ENCODE data around the gene COX7A1. TPM values are rescaled to one million over a fixed set of nuclear protein-coding genes. Genes with fewer than 3 reads are reported as not detected.
"Not testable (repeated sequence)": the region's sequence is repeated elsewhere in the genome, so short reads cannot be mapped to it uniquely, and the experiment has no call there.

The COX7A1 gene
- total RNA-seq: 3,311 TPM
- long read RNA-seq, transcript COX7A1-203 (3 exons, 464 nt): minor isoform, 29 of 1,412 reads
- long read RNA-seq, transcript COX7A1-204 (4 exons, 211 nt): minor isoform, 11 of 1,412 reads
- long read RNA-seq, transcript COX7A1-201 (4 exons, 762 nt): major isoform, 1,213 of 1,412 reads
- long read RNA-seq, partial matches to known transcripts: 22 of 1,412 reads
- long read RNA-seq, other reads (novel, unspliced or antisense): 137 of 1,412 reads

DNA sequence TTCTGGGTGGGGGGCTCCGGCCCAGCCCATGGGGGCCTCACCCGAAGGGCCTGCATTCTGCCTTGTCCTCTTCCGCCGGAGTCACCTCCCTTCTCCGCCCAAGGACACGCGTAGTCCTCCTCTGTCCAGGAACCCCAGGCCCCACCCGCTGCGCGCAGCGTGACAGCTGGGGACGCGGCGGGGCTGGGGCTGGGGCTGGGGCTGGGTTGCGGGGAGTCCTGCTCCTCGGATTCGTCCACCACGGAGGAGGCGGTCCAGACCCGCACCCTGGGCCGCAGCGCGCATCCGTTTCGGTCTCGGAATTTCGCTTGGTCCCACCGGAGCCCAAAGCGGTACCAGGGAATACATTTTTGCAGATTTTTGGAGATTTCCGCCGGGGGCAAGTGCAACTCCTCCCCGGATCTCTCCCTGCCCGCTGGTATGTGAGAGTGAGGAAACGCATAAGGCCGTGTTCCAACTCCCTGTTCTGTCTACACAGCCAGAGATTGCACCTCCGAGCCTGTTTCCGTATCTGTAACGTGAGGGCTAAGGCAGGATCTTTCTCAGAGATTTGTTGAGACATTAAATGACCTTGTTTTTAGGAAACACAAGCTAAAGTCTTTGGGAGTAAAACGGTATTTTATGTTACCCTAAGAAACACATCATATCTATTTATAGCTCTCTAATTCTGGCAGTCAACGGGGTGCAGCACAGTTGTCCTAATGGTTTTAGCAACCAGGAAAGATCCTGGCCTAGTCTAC is at the start of gene COX7A1:
COX7A1 (minus strand) TSS at position 96 of the 740 bp plus-strand sequence; CDS start at position 56, 40 bp downstream.
- ATAC-seq (ENCODE audit: poor library complexity): peak; percentile 92
- peak; percentile 89 for DNase-seq
- intact Hi-C loops (cut with DNase I): no loop called here

GRCh38 chr19:36201684-36202083 is 49.4 kb upstream of the COX7A1 start:
- DNase-seq: no peak
- ATAC-seq (ENCODE audit: poor library complexity): no peak
- intact Hi-C loops (cut with DNase I): no loop called here

DNA sequence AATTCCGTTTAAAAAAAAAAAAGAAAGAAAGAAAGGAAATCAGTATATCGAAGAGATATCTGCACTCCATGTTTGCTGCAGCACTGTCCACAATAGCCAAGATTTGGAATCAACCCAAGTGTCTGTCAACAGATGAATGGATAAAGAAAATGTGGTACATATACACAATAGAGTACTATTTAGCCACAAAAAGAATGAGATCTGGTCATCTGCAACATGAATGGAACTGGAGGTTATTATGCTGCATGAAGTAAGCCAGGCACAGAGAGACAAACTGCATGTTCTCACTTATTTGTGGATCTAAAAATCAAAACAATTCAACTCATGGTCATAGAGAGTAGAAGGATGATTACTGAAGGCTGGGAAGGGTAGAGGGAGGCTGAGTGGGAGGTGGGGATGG is 45.9 kb upstream of the COX7A1 start:
- intact Hi-C loops (cut with DNase I): no loop called here
- DNase-seq (no peak), ATAC-seq (ENCODE audit: poor library complexity) (no peak)

GRCh38 chr19:36196249-36196648 is 44.0 kb upstream of the COX7A1 start:
- DNase-seq (no peak), ATAC-seq (ENCODE audit: poor library complexity) (no peak)
- intact Hi-C loops (cut with DNase I): no loop called here

- ATAC-seq (ENCODE audit: poor library complexity); DNase-seq; intact Hi-C loops (cut with DNase I): not testable (repeated sequence)
These were observed 34.5 kb upstream of the COX7A1 start for GRCh38 chr19:36186722-36187121.

DNA sequence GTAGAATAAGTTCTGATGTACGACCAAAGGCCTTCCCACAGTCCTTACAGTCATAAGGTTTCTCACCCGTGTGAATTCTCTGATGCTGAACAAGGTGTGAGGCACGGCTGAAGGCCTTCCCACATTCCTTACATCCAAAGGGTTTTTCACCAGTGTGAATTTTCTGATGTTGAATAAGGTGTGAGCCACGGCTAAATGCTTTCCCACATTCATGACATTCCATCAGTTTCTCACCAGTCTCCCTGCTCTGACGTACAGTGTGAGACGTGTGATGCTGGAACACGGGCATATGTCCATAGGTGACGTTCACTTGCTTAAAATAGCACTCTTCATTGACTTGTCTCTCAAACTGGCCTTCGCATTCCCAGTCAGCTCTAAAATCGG is 31.0 kb upstream of the COX7A1 start:
- peak; percentile 94 for ATAC-seq (ENCODE audit: poor library complexity)
- intact Hi-C loops (cut with DNase I): no loop called here

DNA sequence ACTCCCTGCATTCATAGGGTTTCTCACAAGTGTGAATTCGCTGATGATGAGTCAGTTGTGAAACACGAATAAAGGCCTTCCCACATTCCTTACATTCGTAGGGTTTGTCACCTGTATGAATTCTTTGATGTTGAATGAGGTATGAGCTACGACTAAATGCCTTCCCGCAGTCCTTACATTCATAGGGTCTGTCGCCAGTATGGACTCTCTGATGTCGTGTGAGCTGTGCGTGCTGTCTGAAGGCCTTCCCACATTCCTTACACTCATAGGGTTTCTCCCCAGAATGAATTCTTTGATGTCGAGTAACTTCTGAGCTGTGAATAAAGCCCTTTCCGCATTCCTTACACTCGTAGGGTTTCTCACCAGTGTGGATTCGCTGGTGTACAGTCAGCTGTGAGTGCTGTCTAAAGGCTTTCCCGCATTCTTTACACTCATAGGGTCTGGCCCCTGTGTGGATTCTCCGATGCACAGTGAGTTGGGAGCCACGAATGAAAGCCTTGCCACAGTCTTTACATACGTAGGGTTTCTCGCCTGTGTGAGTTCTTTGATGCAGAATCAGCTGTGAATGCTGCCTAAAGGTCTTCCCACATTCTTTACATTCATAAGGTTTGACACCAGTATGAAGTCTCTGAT is 30.5 kb upstream of the COX7A1 start:
- DNase-seq (no peak), ATAC-seq (ENCODE audit: poor library complexity) (peak; percentile 10)
- intact Hi-C loops (cut with DNase I): no loop called here

More for the DNA sequence above, 31.0 kb upstream of the COX7A1 start:
- DNase-seq: no peak

DNA sequence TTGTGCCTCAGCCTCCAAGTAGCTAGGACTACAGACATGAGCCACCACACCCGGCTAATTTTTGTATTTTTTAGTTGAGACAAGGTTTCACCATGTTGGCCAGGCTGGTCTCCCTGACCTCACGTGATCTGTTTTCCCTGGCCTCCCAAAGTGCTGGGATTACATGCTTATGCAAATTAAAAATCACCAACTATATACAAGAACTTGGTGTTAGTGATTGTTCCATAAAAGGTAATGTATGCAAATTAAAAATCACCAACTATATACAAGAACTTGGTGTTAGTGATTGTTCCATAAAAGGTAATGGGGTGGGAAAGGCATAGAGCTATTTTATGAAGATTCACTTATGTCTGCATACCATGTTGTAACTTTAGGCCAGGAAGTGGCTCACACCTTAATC is 26.8 kb upstream of the COX7A1 start:
- ATAC-seq (ENCODE audit: poor library complexity); DNase-seq; intact Hi-C loops (cut with DNase I): not testable (repeated sequence)

- intact Hi-C loops (cut with DNase I): loop anchor here (5.0 kb wide), 1 partner anchor 112 kb away; no protein-coding TSS in a partner anchor
- DNase-seq; ATAC-seq (ENCODE audit: poor library complexity): not testable (repeated sequence)
These were observed 21.6 kb upstream of the COX7A1 start for GRCh38 chr19:36173846-36174245.

GRCh38 chr19:36172852-36173251 is 20.6 kb upstream of the COX7A1 start:
- intact Hi-C loops (cut with DNase I): loop anchor here (5.0 kb wide), 1 partner anchor 111 kb away; no protein-coding TSS in a partner anchor
- DNase-seq: no peak
- no peak for ATAC-seq (ENCODE audit: poor library complexity)

DNA sequence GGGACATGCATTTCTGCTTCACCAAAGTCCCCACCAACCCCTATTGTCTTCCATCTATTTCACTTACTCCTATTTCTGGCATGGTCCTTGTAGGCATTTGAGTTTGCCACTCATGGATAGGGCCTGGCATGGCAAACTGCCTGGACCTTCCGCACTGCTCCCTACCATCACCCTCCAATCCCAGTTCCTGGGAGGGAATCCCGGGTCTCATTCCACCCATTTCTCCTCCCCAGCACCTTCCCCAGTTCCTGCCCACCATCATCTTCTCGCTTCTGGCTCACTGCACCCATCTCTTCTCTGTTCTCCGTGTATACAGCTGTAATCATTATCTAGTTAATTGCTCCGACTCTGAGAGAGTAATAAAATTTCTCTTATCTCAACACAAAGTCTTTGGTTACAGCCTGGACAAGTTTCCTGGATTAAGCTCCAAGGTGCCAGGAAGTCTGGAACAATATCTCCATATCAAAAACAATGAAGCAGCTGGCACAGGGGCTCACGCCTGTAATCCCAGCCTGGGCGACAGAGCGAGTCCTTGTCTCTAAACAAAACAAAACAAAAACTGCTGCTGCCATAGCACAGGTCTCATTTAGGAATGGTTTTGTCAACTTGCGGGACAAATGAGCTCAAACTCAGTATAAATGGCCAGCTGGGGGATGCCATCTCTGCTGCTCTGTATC is 17.0 kb upstream of the COX7A1 start:
- DNase-seq (no peak), ATAC-seq (ENCODE audit: poor library complexity) (peak; percentile 53)

GRCh38 chr19:36163813-36164212 is 11.6 kb upstream of the COX7A1 start:
- intact Hi-C loops (cut with DNase I): no loop called here
- no peak for DNase-seq
- ATAC-seq (ENCODE audit: poor library complexity): no peak

More for the DNA sequence above, 17.0 kb upstream of the COX7A1 start:
- intact Hi-C loops (cut with DNase I): no loop called here

- DNase-seq (no peak), ATAC-seq (ENCODE audit: poor library complexity) (peak; percentile 41)
- intact Hi-C loops (cut with DNase I): no loop called here
These were observed 8.8 kb upstream of the COX7A1 start for GRCh38 chr19:36160821-36161596.

DNA sequence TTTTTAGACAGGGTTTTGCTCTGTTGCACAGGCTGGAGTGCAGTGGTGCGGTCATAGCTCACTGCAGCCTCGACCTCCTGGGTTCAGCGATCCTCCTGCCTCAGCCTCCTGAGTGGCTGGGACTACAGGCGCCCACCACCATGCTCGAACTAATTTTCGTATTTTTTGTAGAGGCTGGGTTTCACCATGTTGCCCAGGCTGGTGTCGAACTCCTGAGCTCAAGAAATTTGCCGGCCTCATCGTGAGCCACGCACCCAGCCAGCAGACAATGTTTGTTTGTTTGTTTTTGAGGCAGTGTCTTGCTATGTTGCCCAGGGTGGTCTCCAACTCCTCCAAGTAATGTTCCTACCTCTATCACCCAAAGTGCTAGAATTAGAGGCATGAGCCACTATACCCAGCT is 879 bp upstream of the COX7A1 start:
- DNase-seq: peak; percentile 39
- intact Hi-C loops (cut with DNase I): no loop called here

DNA sequence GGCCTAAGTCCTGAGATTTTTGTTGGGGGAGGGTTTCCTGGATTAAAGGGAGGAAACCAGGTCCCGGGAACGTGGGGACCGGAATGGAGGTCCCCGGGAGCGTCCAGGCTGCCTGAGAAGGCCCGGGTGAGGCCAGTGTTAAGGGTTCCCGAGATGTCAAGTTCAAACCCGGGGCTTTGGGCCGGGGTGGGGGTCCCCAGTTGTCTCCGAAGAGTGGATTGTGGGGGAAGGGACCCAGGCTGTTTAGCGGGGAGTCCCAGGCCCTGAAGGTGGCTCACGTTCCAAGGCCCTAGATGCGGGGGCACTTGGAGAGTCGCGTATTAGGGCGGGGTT is 262 bp downstream of the COX7A1 start:
- DNase-seq (no peak), ATAC-seq (ENCODE audit: poor library complexity) (peak; percentile 10)
- intact Hi-C loops (cut with DNase I): no loop called here

More for the DNA sequence above, 879 bp upstream of the COX7A1 start:
- no peak for ATAC-seq (ENCODE audit: poor library complexity)

DNA sequence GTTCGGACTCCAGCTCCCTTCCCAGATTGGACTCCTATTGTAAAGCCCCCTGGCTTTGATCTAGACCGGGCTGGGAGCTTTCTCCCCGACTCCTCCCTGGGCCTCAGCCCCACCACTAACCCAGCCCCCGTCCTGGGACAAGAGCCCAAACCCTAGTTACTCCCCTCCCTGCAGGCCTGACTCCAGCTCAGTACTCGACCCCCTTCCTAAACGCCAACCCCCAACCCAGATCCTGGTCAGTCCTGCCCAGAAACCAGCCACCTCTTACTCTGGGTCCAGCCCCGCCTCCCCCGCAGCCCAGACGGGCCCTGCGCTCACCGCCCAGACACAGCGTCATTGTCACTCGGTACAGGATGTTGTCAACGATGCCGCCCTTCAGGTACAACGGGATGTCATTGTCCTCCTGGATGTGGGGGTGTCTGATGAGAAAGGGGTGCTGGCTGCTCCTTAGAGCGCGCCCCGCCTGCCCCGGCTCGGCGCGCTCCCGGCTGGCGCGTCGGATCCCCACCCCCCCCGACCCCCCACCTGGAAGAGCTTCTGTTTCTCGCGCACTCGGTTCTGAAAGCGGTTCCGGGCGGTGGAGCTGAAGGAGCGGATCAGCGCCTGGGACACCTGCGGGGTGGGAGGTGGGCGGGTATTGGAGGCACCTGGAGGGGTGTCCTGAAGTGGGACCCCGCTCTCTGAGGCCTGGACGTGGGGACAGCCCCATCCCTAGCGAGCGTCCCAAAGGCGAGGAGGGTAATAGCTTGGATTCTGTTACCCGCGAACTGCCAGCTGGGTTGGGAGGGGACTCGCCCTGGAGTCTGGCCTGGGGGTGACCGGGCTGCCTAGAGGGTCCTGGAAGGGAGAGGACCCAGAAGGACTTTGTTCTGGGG is 866 bp downstream of the COX7A1 start:
- peak; percentile 64 for ATAC-seq (ENCODE audit: poor library complexity)
- intact Hi-C loops (cut with DNase I): no loop called here
- peak; percentile 75 for DNase-seq

- ATAC-seq (ENCODE audit: poor library complexity) (no peak), DNase-seq (peak; percentile 41)
- intact Hi-C loops (cut with DNase I): no loop called here
These were observed 1.7 kb downstream of the COX7A1 start for GRCh38 chr19:36150586-36150985.

Data from Right ventricle myocardium superior (tissue), 1 donor.